Adipocyte (in vitro differentiated cells): Measurements from ENCODE around the gene DAB2IP.
"Not testable (repeated sequence)": the region's sequence is repeated elsewhere in the genome, so short reads cannot be mapped to it uniquely, and the experiment has no call there.

Experiments used
- DNase-seq: peaks from one replicate; pipeline ENCODE4 v3.0.0-alpha.2; 2015; ENCODE audit warnings: low read depth
- H3K27me3 ChIP-seq: replicated peaks from 2 replicates; pipeline ENCODE4 v1.7.0; 2013; ENCODE audit warnings: mild to moderate bottlenecking, low read length, moderate library complexity; ENCODE audit not compliant: control insufficient read depth, insufficient read depth
- H3K36me3 ChIP-seq: 2 replicates; pipeline ENCODE4 v1.7.0; 2013; ENCODE audit warnings: low read length, mild to moderate bottlenecking, moderate library complexity; ENCODE audit not compliant: control insufficient read depth, insufficient read depth, severe bottlenecking
- H3K4me1 ChIP-seq: 2 replicates; pipeline ENCODE4 v1.7.0; 2013; ENCODE audit warnings: mild to moderate bottlenecking, low read length, moderate library complexity; ENCODE audit not compliant: control insufficient read depth, insufficient read depth
- H3K4me3 ChIP-seq: 2 replicates; pipeline ENCODE4 v1.7.0; 2013; ENCODE audit warnings: mild to moderate bottlenecking, low read length, moderate library complexity
- H3K9ac ChIP-seq: 2 replicates; pipeline ENCODE4 v1.7.0; 2013; ENCODE audit warnings: mild to moderate bottlenecking, low read length, moderate library complexity
- H3K9me3 ChIP-seq: 2 replicates; pipeline ENCODE4 v1.7.0; 2013; ENCODE audit warnings: mild to moderate bottlenecking, low read length, moderate library complexity; ENCODE audit not compliant: control insufficient read depth

DAB2IP gene

DNA sequence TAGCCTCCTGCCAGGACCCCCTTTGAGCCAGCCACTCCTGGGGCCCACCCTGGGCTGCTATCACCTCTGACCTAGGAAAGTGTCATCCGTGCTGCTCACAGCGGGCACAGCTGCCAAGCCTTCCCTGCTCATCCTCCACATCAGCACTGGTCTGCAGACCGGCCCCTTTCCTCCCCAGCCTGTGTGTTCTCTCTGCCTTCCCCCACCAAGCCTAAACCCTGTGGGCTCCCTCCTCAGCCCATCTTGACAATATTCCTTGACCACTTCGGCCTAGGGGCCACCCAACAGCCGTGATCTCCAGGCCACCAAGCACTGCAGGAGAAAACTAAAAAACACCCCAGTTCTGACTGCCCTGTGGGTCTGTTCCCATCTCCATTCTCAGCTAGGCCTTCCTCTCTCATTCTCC lies 135.1 kb downstream of the DAB2IP start:
- DNase-seq = no peak

GRCh38 chr9:121786998-121787422 lies 135.6 kb downstream of the DAB2IP start:
- H3K9ac ChIP-seq = no peak overlapping the region
- H3K27me3 ChIP-seq = no peaks in the 10 kb centered on the region
- H3K9me3 ChIP-seq = no peaks in the 10 kb centered on the region
- DNase-seq = no peak
- H3K4me1 ChIP-seq = no peaks in the 10 kb centered on the region
- H3K36me3 ChIP-seq = peaks cover 6% of the 10 kb centered on the region
- no peak overlapping the region for H3K4me3 ChIP-seq

More for the DNA sequence above, 135.1 kb downstream of the DAB2IP start:
- H3K4me1 ChIP-seq = no peaks in the 10 kb centered on the region
- H3K36me3 ChIP-seq = peaks cover 10% of the 10 kb centered on the region
- no peak overlapping the region for H3K4me3 ChIP-seq
- no peak overlapping the region for H3K9ac ChIP-seq
- no peaks in the 10 kb centered on the region for H3K9me3 ChIP-seq
- H3K27me3 ChIP-seq = no peaks in the 10 kb centered on the region

DNA sequence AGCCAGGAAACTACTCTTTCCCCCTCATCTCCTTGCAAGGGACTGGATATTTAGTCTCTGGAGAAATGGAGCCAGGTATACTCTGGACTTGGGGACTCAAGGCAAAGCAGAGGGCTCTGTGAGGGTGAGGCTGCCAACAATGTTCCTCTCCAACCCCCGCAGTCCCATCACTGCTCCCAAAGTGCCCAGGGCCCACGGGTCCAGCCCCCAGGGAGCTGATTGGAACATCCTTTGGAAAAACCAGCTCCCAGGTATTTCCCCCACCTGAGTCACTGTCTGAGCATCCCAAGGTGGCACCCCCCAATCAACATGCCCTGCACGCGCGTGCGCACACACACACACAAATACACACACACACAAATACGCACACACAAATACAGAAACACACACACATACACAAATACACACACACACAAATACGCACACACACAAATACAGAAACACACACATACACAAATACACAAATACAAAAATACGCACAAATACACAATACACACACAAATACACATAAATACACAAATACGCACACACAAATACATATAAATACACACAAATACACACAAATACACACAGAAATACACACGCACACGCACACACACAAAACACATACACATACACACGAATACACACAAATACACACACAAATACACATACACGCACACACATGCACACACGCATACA lies 137.4 kb downstream of the DAB2IP start:
- Histone ChIP-seq H3K4me1 (no peaks in the 10 kb centered on the region), H3K9me3 (no peaks in the 10 kb centered on the region), H3K9ac (no peak overlapping the region), H3K27me3 (no peaks in the 10 kb centered on the region), H3K36me3 (no peaks in the 10 kb centered on the region), H3K4me3 (no peak overlapping the region)
- DNase-seq = no peak

DNA sequence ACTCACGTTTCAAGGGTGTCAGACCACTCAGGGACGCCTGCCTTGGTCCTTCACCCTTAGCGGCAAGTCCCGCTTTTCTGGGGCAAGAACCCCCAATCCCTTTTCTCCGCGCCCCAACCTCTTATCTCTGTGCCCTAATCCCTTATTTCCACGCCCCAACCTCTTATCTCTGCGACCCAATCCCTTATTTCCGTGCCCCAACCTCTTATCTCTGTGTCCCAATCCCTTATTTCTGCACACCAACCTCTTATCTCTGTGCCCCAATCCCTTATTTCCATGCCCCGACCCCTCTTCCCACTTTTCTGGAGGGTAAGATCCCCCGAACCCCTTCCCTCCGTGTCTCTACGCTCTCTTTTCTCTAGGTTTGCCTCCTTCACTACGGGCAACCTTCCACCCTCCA lies 139.4 kb downstream of the DAB2IP start:
- H3K36me3 ChIP-seq = no peaks in the 10 kb centered on the region
- H3K27me3 ChIP-seq = no peaks in the 10 kb centered on the region
- H3K9ac ChIP-seq = no peak overlapping the region
- DNase-seq = no peak
- no peaks in the 10 kb centered on the region for H3K9me3 ChIP-seq
- no peaks in the 10 kb centered on the region for H3K4me1 ChIP-seq
- no peak overlapping the region for H3K4me3 ChIP-seq

DNA sequence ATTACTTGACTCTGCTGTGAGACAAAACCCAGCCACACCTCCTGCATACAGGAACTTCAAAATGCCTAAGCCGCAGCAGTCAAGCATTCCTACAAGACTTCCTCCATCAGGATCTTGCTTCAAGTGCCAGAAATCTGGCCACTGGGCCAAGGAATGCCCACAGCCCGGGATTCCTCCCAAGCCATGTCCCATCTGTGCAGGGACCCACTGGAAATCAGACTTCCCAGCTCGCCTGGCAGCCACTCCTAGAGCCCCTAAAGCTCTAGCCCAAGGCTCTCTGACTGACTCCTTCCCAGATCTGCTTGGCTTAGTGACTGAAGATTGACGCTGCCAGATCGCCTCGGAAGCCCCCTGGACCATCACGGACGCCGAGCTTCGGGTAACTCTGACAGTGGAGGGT lies 141.0 kb downstream of the DAB2IP start:
- H3K9me3 ChIP-seq, H3K4me1 ChIP-seq, DNase-seq, H3K9ac ChIP-seq, H3K36me3 ChIP-seq, H3K27me3 ChIP-seq, H3K4me3 ChIP-seq: not testable (repeated sequence)

- H3K4me3 ChIP-seq, H3K9me3 ChIP-seq, DNase-seq, H3K27me3 ChIP-seq, H3K4me1 ChIP-seq, H3K36me3 ChIP-seq, H3K9ac ChIP-seq: not testable (repeated sequence)
Observed at GRCh38 chr9:121794334-121794733, 142.9 kb downstream of the DAB2IP start.

- no peak overlapping the region for H3K9ac ChIP-seq
- DNase-seq = no peak
- no peaks in the 10 kb centered on the region for H3K27me3 ChIP-seq
- no peak overlapping the region for H3K4me3 ChIP-seq
- no peaks in the 10 kb centered on the region for H3K36me3 ChIP-seq
- H3K9me3 ChIP-seq = no peaks in the 10 kb centered on the region
- H3K4me1 ChIP-seq = peaks cover 2% of the 10 kb centered on the region
Observed at GRCh38 chr9:121797081-121797480, 145.6 kb downstream of the DAB2IP start.

DNA sequence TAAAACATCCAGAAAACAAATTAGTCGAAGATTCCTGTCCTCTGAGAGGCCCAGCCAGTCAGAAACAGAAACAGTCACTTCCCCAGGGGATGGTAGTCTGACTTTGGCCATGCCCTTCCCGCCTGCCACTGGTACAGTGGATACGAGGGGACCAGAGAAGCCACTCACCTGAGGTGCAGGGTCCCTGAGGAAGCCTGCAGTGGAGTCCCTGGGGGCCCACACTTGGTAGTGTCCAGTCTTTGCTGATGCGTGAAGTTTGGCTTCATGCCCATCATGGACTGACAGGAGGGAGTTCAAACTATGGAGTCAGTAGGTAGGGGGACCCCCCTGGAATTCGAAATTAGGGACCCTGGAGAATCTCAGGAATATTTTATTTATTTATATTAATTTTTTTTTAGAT lies 147.5 kb downstream of the DAB2IP start:
- H3K36me3 ChIP-seq = no peaks in the 10 kb centered on the region
- peaks cover 8% of the 10 kb centered on the region for H3K27me3 ChIP-seq
- H3K9ac ChIP-seq = no peak overlapping the region
- no peak for DNase-seq
- no peaks in the 10 kb centered on the region for H3K9me3 ChIP-seq
- H3K4me1 ChIP-seq = peaks cover 2% of the 10 kb centered on the region
- H3K4me3 ChIP-seq = no peak overlapping the region

- peaks cover 2% of the 10 kb centered on the region for H3K4me1 ChIP-seq
- no peak for DNase-seq
- peaks cover 8% of the 10 kb centered on the region for H3K27me3 ChIP-seq
- H3K9me3 ChIP-seq = peaks cover 12% of the 10 kb centered on the region
- H3K9ac ChIP-seq = no peak overlapping the region
- no peaks in the 10 kb centered on the region for H3K36me3 ChIP-seq
- H3K4me3 ChIP-seq = no peak overlapping the region
Observed at GRCh38 chr9:121800376-121800775, 148.9 kb downstream of the DAB2IP start.

DNA sequence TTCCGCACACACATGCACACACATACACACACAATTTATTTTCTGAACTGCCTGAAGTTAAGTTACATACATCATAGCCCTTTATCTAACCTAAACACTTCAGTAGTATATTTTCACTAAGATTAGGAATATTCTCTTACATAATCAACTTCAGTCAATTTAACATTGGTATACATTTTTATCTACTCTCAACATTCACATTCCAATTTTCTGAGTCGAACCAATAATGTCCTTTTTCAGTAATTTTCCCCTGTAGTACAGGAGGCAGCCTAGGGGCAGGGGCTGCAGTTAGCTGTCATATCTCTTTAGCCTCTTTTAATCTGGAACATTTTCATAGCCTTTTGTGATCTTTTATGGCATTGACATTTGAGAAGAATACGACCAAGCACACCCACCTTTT lies 150.1 kb downstream of the DAB2IP start:
- DNase-seq = no peak
- peaks cover 2% of the 10 kb centered on the region for H3K4me1 ChIP-seq
- H3K4me3 ChIP-seq = no peak overlapping the region
- no peaks in the 10 kb centered on the region for H3K36me3 ChIP-seq
- no peak overlapping the region for H3K9ac ChIP-seq
- peaks cover 13% of the 10 kb centered on the region for H3K9me3 ChIP-seq
- H3K27me3 ChIP-seq = peaks cover 8% of the 10 kb centered on the region

- no peaks in the 10 kb centered on the region for H3K36me3 ChIP-seq
- peaks cover 13% of the 10 kb centered on the region for H3K9me3 ChIP-seq
Observed at GRCh38 chr9:121802753-121803152, 151.3 kb downstream of the DAB2IP start.

More at GRCh38 chr9:121802753-121803152, 151.3 kb downstream of the DAB2IP start:
- Histone ChIP-seq H3K27me3 (peaks cover 8% of the 10 kb centered on the region), H3K4me1 (no peaks in the 10 kb centered on the region), H3K9ac (no peak overlapping the region), H3K4me3 (no peak overlapping the region)
- DNase-seq = no peak
